GM23338 (cell line): Measurements from ENCODE around the gene CTNNAL1. TPM values are rescaled to one million over a fixed set of nuclear protein-coding genes. Genes with fewer than 3 reads are reported as not detected.

ENCODE experiments used
- CREB1 ChIP-seq: fragments of 250-450 bp; sonication (Bioruptor Pico); IDR thresholded peaks from 2 replicates; pipeline ENCODE4 v1.5.0; 2020; ENCODE audit warnings: low read depth, mild to moderate bottlenecking, moderate library complexity
- ETS1 ChIP-seq: IDR thresholded peaks from 2 replicates; pipeline ENCODE4 v1.6.1; 2016; ENCODE audit warnings: antibody characterized with exemption
- EZH2 ChIP-seq: fragments of 200-600 bp; sonication (generic); IDR thresholded peaks from one replicate; pipeline ENCODE4 v1.8.0; 2017; ENCODE audit warnings: antibody characterized with exemption, mild to moderate bottlenecking, low read depth; ENCODE audit not compliant: unreplicated experiment
- REST ChIP-seq: IDR thresholded peaks from one replicate; pipeline ENCODE4 v1.6.1; 2018; ENCODE audit warnings: antibody characterized with exemption; ENCODE audit not compliant: unreplicated experiment
- ZNF462 ChIP-seq: fragments of 250-450 bp; sonication (Bioruptor Pico); IDR thresholded peaks from 2 replicates; pipeline ENCODE4 v1.5.0; 2020; ENCODE audit warnings: mild to moderate bottlenecking, moderate library complexity
- polyA plus RNA-seq: library from polyadenylated mRNA; unstranded; fragments of >200 nt; fragmentation: Nextera tagmentation; extraction: Ambion mirVana; gene quantifications from 2 replicates; pipeline ENCODE4 v1.2.1, GENCODE V29; 2016
- total RNA-seq: library from RNA; depleted of rRNA; stranded (reverse); fragments of >200 nt; shearing (Covaris generic); gene quantifications from 2 replicates; pipeline ENCODE4 v1.2.3, GENCODE V29; 2014

Gene CTNNAL1
- total and polyA plus RNA-seq, 2 experiments from 2014 or later: 63.0 to 211 TPM

- no peak for TF ChIP-seq ZNF462 (CRISPR knock-in tag)
- no peak for TF ChIP-seq REST
- TF ChIP-seq ETS1: no peak
- no peak for TF ChIP-seq EZH2
- TF ChIP-seq CREB1: no peak
Measured at GRCh38 chr9:109020581-109021511, 7.5 kb upstream of the CTNNAL1 start (continued).
